Mucosa of rectum (tissue), 2 donors: ENCODE data around the gene RBBP6.

Experiments used
- H3K27ac ChIP-seq, 2 donors: one replicate each; pipeline ENCODE4 v1.7.0; 2013; ENCODE audit warnings: inconsistent platforms in 2 of 2, low read depth in 2 of 2, low read length in 2 of 2
- H3K27me3 ChIP-seq, 2 donors: one replicate each; pipeline ENCODE4 v1.7.0; 2013; ENCODE audit warnings: low read length in 2 of 2; ENCODE audit not compliant: control insufficient read depth in 2 of 2, insufficient read depth in 2 of 2
- H3K36me3 ChIP-seq, 2 donors: one replicate each; pipeline ENCODE4 v1.7.0; 2013; ENCODE audit warnings: low read length in 2 of 2; ENCODE audit not compliant: control insufficient read depth in 2 of 2, insufficient read depth in 2 of 2
- H3K4me1 ChIP-seq, 2 donors: one replicate each; pipeline ENCODE4 v1.7.0; 2013; ENCODE audit warnings: low read length in 2 of 2, mild to moderate bottlenecking in 1 of 2; ENCODE audit not compliant: control insufficient read depth in 2 of 2, insufficient read depth in 2 of 2
- H3K4me3 ChIP-seq, 2 donors: one replicate each; pipeline ENCODE4 v1.7.0; 2013; ENCODE audit warnings: low read length in 2 of 2
- H3K9ac ChIP-seq, 2 donors: one replicate each; pipeline ENCODE4 v1.7.0; 2013; ENCODE audit warnings: low read length in 2 of 2, low read depth in 1 of 2, mild to moderate bottlenecking in 1 of 2
- H3K9me3 ChIP-seq, 2 donors: one replicate each; pipeline ENCODE4 v1.7.0; 2013; ENCODE audit warnings: low read length in 2 of 2; ENCODE audit not compliant: control insufficient read depth in 2 of 2
- donor health status: healthy.
- donor health status: Normal muscosa, but diverticular disease.

The RBBP6 gene

DNA sequence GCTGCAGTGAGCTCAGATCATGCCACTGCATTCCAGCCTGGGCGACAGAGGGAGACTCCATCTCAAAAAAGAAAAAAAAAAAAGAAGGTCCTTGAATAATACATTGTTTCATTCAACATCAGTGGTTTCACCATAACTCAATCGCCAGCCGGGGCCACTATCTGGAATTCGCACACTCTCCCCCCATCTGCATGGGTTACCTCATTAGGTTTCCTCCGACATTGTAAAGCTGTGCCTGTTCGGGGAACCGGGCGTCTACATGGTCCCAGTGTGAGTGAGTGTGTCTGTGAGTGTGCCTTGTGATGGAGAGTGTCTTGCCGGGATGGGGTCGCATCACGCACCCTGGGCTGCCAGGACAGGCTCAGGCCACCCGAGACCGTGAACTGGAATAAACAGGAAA, 16.6 kb upstream of the RBBP6 start:
- Histone ChIP-seq H3K4me3 (no peak overlapping the region), H3K9ac (no peak overlapping the region), H3K27ac (no peak overlapping the region), H3K4me1 (no peaks in the 10 kb centered on the region), H3K27me3 (no peaks in the 10 kb centered on the region), H3K9me3 (no peaks in the 10 kb centered on the region), H3K36me3 (no peaks in the 10 kb centered on the region)

DNA sequence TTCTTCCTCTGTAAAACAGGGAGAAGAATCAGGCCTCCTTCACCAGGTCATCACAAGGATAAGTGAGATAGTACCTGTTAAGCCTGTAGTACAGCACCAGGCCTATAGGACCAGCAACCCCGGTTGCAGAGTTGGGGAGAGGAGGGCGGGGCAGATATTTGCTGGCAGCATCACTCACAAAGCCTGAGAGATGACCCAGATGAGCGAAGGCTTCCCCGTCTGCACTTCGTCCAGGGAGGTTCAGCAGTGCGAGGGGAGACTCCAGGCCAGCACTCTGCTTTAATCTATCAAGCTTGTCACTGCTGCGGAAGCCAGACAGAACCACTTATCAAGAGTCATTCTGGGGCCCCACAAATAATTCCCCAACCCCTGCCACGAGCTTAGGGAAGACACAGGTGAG, 15.8 kb upstream of the RBBP6 start:
- Histone ChIP-seq H3K9ac (no peak overlapping the region), H3K27me3 (no peaks in the 10 kb centered on the region)

DNA sequence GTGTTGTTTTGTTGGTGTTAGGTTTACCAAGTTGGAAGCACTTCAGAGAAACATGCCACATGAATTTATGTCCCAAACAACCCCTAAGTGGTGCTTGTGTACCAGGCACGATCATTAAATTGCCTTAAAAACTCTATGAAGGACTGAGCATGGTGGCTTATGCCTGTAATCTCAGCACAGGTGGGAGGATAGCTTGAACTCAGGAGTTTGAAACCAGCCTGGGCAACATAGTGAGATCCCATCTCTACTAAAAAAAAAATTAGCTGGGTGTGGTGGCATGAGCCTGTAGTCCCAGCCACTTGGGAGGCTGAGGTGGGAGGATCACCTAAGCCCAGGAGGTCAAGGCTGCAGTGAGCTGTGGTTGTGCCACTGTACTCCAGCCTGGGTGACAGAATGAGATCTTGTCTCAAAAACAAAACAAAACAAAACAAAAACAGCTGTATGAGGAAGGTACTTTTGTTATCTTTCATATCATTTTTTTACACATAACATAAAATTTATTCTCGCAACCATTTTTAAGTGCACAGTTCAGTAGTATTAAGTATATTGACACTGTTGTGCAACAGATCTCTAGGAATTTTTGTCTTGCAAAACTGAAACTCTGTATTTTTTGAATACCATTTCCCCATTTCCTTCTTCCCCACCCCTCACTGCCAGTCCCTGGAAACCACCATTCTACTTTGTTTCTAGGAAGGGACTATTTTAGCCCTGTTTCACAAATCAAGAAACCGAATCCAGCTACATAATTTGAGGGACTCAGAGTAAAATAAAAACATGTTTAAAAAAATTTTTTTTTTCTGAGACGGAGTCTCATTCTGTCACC, 14.3 kb upstream of the RBBP6 start:
- Histone ChIP-seq H3K4me3 (no peak overlapping the region), H3K4me1 (no peaks in the 10 kb centered on the region), H3K9me3 (no peaks in the 10 kb centered on the region), H3K9ac (no peak overlapping the region), H3K36me3 (no peaks in the 10 kb centered on the region), H3K27ac (no peak overlapping the region), H3K27me3 (no peaks in the 10 kb centered on the region)

More for the DNA sequence above, 15.8 kb upstream of the RBBP6 start:
- no peaks in the 10 kb centered on the region for H3K9me3 ChIP-seq
- H3K4me3 ChIP-seq: no peak overlapping the region
- no peaks in the 10 kb centered on the region for H3K4me1 ChIP-seq
- no peaks in the 10 kb centered on the region for H3K36me3 ChIP-seq
- no peak overlapping the region for H3K27ac ChIP-seq

DNA sequence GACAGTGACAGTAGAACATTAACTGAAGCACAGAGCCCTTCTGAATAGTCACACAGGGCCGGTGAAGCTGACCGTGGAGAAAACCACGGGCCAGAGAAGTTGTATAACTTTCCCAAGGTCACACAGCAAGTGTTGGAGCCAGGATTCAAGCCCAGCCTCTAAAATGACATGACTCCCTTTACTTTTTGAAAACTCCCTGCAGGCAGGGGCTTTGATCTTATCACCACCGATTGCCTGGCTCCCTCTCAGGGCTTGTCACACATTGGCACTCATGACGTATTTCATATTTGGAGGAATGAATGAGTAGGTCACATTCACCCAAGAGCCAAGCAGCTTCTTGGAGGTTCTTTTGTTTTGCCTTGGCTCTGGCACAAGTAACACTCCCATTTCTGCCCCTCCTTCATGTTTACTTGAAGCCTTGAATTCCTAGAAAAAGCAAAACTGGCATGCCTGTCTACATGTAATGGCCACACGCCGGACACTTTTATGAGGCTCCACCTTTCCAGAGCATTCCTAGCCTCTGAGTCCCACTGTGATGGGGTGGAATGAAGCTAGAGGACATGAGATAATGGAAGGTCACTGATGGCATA, 13.3 kb upstream of the RBBP6 start:
- Histone ChIP-seq H3K4me1 (no peaks in the 10 kb centered on the region), H3K27me3 (no peaks in the 10 kb centered on the region), H3K36me3 (no peaks in the 10 kb centered on the region), H3K4me3 (no peak overlapping the region), H3K9me3 (no peaks in the 10 kb centered on the region), H3K9ac (no peak overlapping the region), H3K27ac (no peak overlapping the region)

DNA sequence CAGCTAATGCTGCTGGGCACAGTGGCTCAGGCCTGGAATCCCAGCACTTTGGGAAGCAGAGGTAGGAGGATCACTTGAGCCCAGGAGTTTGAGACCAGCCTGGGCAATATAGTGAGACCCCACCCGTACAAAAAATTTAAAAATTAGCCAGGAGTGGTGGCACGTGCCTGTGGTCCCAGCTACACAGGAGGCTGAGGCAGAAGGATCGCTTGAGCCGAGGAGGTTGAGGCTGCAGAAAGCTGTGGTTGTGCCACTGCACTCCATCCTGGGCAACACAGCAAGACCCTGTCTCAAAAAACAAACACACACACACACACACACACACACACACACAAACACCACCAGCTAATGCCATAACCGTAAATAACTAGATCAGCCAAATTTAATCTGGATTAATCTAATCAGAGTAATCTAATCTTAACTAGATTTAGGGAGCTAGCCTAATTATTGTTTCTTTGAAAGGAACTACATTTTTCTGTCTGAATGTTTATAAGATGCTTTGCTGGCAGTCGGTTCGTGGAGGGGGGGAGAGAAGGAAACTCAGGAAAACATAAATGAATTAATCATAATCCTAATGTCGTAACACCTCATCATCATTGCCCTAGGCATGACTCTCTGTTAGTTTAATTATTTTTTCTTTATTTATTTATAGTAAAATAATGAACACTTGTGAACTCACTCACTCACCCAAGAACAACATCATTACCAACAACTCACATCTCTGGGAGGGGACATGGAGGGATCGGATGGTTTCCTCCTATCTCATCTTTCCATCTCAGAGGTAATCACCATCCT, 12.5 kb upstream of the RBBP6 start:
- no peaks in the 10 kb centered on the region for H3K27me3 ChIP-seq
- H3K4me3 ChIP-seq: no peak overlapping the region
- H3K27ac ChIP-seq: no peak overlapping the region
- H3K36me3 ChIP-seq: no peaks in the 10 kb centered on the region
- no peaks in the 10 kb centered on the region for H3K9me3 ChIP-seq
- H3K9ac ChIP-seq: no peak overlapping the region
- H3K4me1 ChIP-seq: no peaks in the 10 kb centered on the region

DNA sequence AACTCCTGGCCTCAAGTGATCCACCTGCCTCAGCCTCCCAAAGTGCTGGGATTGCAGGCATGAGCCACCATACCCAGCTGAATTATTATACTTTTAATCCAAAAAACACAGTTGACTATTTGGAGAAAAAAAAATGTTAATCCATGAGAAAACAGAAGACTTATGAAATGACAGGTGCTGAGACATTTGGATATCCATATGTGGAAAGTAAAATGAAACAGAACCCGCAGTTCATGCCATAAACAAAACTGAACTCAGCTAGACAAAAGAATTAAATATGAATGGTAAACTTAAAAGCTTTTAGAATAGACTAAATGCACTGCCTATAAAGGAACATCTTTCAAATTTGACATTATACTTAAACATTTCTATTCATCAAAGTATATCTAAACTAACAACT, 8.2 kb upstream of the RBBP6 start:
- no peaks in the 10 kb centered on the region for H3K9me3 ChIP-seq
- H3K27ac ChIP-seq: no peak overlapping the region
- H3K9ac ChIP-seq: no peak overlapping the region
- H3K4me3 ChIP-seq: no peak overlapping the region
- H3K36me3 ChIP-seq: no peaks in the 10 kb centered on the region
- H3K4me1 ChIP-seq: no peaks in the 10 kb centered on the region
- no peaks in the 10 kb centered on the region for H3K27me3 ChIP-seq

DNA sequence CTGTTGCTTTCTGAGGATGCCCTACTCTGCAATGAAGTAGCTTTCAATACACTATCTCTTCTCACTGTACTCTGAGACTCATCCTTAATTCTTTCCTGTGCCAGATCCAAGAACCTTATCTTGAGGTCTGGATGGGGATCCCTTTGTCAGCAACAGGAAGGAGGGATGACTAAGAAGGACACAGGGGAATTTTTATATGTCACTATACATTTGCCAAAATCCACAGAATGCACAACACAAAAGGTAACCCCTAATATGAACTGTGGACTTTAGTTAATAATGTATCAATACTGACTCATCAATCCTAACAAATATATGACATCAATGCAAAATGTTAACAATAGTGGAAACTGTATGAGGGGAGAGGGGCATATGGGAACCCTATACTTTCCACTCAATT, 4.7 kb upstream of the RBBP6 start:
- H3K4me3 ChIP-seq: no peak overlapping the region
- H3K4me1 ChIP-seq: peaks cover 3 to 5% of the 10 kb centered on the region in 2 donors
- H3K9ac ChIP-seq: no peak overlapping the region
- H3K27ac ChIP-seq: no peak overlapping the region
- no peaks in the 10 kb centered on the region for H3K9me3 ChIP-seq
- H3K27me3 ChIP-seq: no peaks in the 10 kb centered on the region
- H3K36me3 ChIP-seq: no peaks in the 10 kb centered on the region

DNA sequence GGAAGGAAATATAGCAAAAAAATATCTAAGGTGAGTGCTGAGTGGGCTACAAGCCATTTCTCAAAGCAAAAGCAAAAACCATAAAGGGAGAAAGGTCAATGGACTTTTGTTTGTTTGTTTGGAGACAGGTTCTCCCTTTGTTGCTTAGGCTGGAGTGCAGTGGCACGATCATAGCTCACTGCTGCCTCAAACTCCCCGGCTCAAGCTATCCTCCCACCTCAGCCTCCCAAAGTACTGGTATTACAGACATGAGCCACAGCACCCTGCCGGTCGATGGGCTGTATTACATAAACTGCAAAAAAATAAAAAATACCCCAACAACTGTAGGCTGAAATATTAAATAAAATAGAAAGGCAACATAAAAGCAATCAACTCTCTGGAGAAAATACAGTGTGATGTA, 3.5 kb upstream of the RBBP6 start:
- Histone ChIP-seq H3K4me3 (no peak overlapping the region), H3K27me3 (no peaks in the 10 kb centered on the region), H3K9ac (no peak overlapping the region), H3K4me1 (peaks cover 3 to 5% of the 10 kb centered on the region in 2 donors), H3K27ac (no peak overlapping the region), H3K36me3 (no peaks in the 10 kb centered on the region), H3K9me3 (no peaks in the 10 kb centered on the region)

DNA sequence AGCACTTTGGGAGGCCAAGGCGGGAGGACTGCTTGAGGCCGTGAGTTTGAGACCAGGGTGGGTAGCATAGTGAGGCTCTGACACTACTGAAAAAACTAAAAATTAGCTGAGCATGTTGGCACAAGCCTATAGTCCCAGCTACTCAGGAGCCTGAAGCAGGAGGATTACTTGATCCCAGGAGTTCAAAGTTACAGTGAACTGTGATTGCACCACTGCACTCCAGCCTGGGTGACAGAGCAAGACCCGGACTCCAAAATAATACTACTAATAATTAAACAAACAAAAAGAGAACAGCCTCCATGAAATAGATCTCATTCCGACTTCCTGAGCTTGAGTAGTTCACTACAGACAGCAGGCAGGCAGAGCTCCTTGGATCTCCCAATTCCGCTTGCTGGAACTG, 2.7 kb upstream of the RBBP6 start:
- Histone ChIP-seq H3K4me1 (peaks cover 6 to 11% of the 10 kb centered on the region in 2 donors), H3K9me3 (no peaks in the 10 kb centered on the region), H3K27me3 (no peaks in the 10 kb centered on the region)

More for the DNA sequence above, 2.7 kb upstream of the RBBP6 start:
- Histone ChIP-seq H3K36me3 (no peaks in the 10 kb centered on the region), H3K27ac (no peak overlapping the region), H3K4me3 (no peak overlapping the region), H3K9ac (no peak overlapping the region)
